ENCODE results near the gene ATP10A. TPM values are rescaled to one million over a fixed set of nuclear protein-coding genes. Genes with fewer than 3 reads are reported as not detected.

ATP10A gene
- total and polyA plus RNA-seq, 9 of the 15 experiments (the other 6 are each of a cell fraction or from before 2014, with no cell fraction given), result 0.09 TPM; not detected in 8

GRCh38 chr15:25733856-25734679, 129.1 kb downstream of the ATP10A start (continued):
- TF ChIP-seq ARID3A (IDR thresholded peaks at IDR 0.05; ENCODE audit: borderline replicate concordance, low read depth, low read length) (no peak), EWSR1 (IDR thresholded peaks at IDR 0.05; ENCODE audit: borderline replicate concordance, low read depth, partially characterized antibody) (no peak), DACH1 (IDR thresholded peaks at IDR 0.05; ENCODE audit: partially characterized antibody) (no peak), ZNF41 (CRISPR knock-in tag; conservative IDR thresholded peaks at IDR 0.05) (no peak), ZKSCAN1 (IDR thresholded peaks at IDR 0.05; ENCODE audit: low read depth, low read length) (no peak), ZNF57 (CRISPR knock-in tag; IDR thresholded peaks at IDR 0.05) (no peak)
- TF ChIP-seq, protein P1, sequence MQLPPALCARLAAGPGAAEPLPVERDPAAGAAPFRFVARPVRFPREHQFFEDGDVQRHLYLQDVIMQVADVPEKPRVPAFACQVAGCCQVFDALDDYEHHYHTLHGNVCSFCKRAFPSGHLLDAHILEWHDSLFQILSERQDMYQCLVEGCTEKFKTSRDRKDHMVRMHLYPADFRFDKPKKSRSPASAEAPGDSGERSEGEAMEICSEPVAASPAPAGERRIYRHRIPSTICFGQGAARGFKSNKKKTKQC (CRISPR knock-in tag; IDR thresholded peaks at IDR 0.05), result no peak
